Astrocyte of the cerebellum (primary cell): Measurements from ENCODE around the gene CHEK1.
A peak's percentile ranks its signal among the peaks of the same experiment; 100 is the strongest.
"Not testable (repeated sequence)": the region's sequence is repeated elsewhere in the genome, so short reads cannot be mapped to it uniquely, and the experiment has no call there.

Source experiments
- DNase-seq: peaks from one replicate; pipeline ENCODE4 v3.0.0-alpha.2; 2011; ENCODE audit warnings: low read depth
- H3K4me3 ChIP-seq: 2 replicates; pipeline ENCODE4 v1.5.1; 2011; ENCODE audit warnings: mild to moderate bottlenecking, low read depth, low read length, moderate library complexity
- CTCF ChIP-seq: IDR thresholded peaks from 2 replicates; pipeline ENCODE4 v1.5.1; 2012; ENCODE audit warnings: low read length, low read depth, moderate library complexity, mild to moderate bottlenecking; ENCODE audit errors: missing control alignments
- in situ Hi-C: cut with HindIII; loops from 2 replicates; pipeline ENCODE4 v1.10.0; 2017; ENCODE audit warnings: low sequenced_read_pairs

Gene CHEK1

GRCh38 chr11:125624756-125625213 is at the start of gene CHEK1:
Gene CHEK1 (plus strand): TSS chr11:125625163. CDS start chr11:125626769, 1,606 bp downstream.
- no peak for TF ChIP-seq CTCF
- DNase-seq = no peak
- in situ Hi-C loops = loop anchor here (10.0 kb wide), 1 partner anchor 270 kb away; no protein-coding TSS in a partner anchor
- peak within 1 kb of the TSS; percentile 65 for H3K4me3 ChIP-seq

- H3K4me3 ChIP-seq, DNase-seq, in situ Hi-C loops: not testable (repeated sequence)
Measured at GRCh38 chr11:125577181-125577580, 47.8 kb upstream of the CHEK1 start.

- TF ChIP-seq CTCF = no peak
- no peak for DNase-seq
- H3K4me3 ChIP-seq = no peak overlapping the region
- in situ Hi-C loops = no loop called here
Measured at GRCh38 chr11:125578783-125579182, 46.2 kb upstream of the CHEK1 start.

GRCh38 chr11:125579811-125580210 is 45.2 kb upstream of the CHEK1 start:
- no peak for DNase-seq
- in situ Hi-C loops = no loop called here
- TF ChIP-seq CTCF = no peak
- H3K4me3 ChIP-seq = no peak overlapping the region

- no peak for TF ChIP-seq CTCF
- H3K4me3 ChIP-seq = no peak overlapping the region
- DNase-seq = no peak
- in situ Hi-C loops = no loop called here
Measured at GRCh38 chr11:125583496-125583895, 41.5 kb upstream of the CHEK1 start.

GRCh38 chr11:125585487-125585886 is 39.5 kb upstream of the CHEK1 start:
- TF ChIP-seq CTCF = no peak
- DNase-seq = no peak
- no peak overlapping the region for H3K4me3 ChIP-seq
- in situ Hi-C loops = no loop called here

GRCh38 chr11:125586623-125587022 is 38.3 kb upstream of the CHEK1 start:
- no peak for TF ChIP-seq CTCF
- no peak for DNase-seq
- no peak overlapping the region for H3K4me3 ChIP-seq
- in situ Hi-C loops = no loop called here
